ENCODE results near the gene RBM38.

The RBM38 gene

DNA sequence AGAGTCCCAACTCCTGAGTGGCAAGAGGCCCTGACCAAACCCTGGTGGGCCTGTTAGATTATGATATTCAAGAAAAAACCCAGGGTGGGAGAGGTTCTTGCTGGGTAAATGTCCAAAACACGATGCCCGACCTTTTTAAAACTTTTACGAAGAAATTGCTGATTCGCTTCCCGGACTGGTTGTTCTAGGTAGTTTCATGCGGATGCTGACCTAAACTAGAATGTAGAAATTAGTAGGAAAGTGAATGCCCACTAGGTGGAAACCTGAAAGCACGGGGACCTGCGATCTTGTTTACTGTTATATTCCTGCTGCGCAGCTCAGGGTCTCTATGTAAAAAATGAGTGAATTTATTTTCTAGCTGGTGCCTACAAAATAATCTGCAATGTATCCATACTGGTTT, 37.8 kb upstream of the RBM38 start:
- DNase-seq (ENCODE audit: insufficient read length) (no peak), FAIRE-seq (no peak)
- no peak for TF ChIP-seq POLR2A (IDR thresholded peaks at IDR 0.05; ENCODE audit: low read depth, low read length)
- no peak for TF ChIP-seq TAF1 (IDR thresholded peaks at IDR 0.05; ENCODE audit: borderline replicate concordance, low read depth, low read length)
- no peak for TF ChIP-seq POLR2AphosphoS5 (IDR thresholded peaks at IDR 0.05; ENCODE audit: low read depth, low read length)

DNA sequence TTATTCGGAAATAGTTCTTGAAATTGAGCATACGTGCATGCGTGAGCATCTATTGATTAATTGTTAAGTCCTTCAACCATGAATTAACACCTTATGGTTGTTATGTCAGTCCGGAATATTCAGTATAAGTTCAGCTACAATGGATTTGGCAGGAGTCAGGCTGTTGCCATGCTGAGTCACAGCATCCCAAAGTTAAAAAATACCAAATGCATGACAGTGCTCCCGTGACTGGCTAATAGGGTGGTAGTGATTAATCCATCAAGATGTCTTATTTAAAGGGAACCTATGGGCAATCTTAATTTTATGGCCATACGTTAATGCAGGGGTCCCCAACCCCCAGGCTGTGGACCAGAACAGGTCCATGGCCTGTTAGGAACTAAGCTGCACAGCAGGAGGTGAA, 29.7 kb upstream of the RBM38 start:
- FAIRE-seq = no peak

DNA sequence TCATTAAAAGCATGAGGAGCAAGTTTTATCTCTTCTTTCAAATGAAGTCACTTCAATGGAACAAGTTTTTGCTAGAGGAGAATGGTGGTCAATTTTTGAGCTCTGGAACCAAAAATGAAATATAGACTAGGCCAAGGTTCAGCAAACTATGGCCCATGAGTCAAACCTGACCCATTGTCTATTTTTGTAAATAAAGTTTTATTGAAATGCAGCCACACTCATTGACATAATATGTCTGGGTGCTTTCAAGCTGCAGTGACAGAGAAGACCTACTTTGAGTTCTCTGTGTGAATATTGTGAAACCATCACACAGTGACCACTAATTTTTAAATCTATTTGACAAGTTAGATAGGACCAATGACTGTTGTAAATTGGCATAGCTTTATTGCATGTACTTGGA, 26.7 kb upstream of the RBM38 start:
- DNase-seq (ENCODE audit: insufficient read length) = no peak
- FAIRE-seq = no peak
- TF ChIP-seq POLR2AphosphoS5 (IDR thresholded peaks at IDR 0.05; ENCODE audit: low read depth, low read length) (no peak), TAF1 (IDR thresholded peaks at IDR 0.05; ENCODE audit: borderline replicate concordance, low read depth, low read length) (no peak), POLR2A (IDR thresholded peaks at IDR 0.05; ENCODE audit: low read depth, low read length) (no peak)

More for the DNA sequence above, 29.7 kb upstream of the RBM38 start:
- TF ChIP-seq POLR2A (IDR thresholded peaks at IDR 0.05; ENCODE audit: low read depth, low read length) (no peak), TAF1 (IDR thresholded peaks at IDR 0.05; ENCODE audit: borderline replicate concordance, low read depth, low read length) (no peak), POLR2AphosphoS5 (IDR thresholded peaks at IDR 0.05; ENCODE audit: low read depth, low read length) (no peak)
- DNase-seq (ENCODE audit: insufficient read length) = no peak

DNA sequence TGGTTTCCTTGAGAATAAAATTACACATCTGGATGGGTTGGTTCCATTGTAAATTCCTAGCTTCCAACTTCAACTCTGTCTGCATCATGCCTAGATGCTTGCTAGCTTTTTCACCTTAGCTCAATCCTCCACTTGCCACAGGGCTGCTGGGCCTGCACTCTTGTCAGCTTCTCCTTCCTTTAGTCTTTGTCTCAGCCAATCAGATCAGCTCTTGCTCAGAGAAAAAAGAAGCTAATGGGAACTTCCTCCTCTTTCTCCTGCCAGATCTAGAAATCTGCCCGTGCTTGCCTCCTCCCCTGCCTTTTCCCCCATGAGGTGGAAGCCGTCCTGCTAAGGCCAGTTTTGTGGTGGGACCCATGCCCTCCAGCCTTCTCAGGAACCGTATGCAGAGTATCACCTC, 21.6 kb upstream of the RBM38 start:
- TF ChIP-seq POLR2A (IDR thresholded peaks at IDR 0.05; ENCODE audit: low read depth, low read length) (no peak), TAF1 (IDR thresholded peaks at IDR 0.05; ENCODE audit: borderline replicate concordance, low read depth, low read length) (no peak), POLR2AphosphoS5 (IDR thresholded peaks at IDR 0.05; ENCODE audit: low read depth, low read length) (no peak)
- FAIRE-seq (no peak), DNase-seq (ENCODE audit: insufficient read length) (no peak)

DNA sequence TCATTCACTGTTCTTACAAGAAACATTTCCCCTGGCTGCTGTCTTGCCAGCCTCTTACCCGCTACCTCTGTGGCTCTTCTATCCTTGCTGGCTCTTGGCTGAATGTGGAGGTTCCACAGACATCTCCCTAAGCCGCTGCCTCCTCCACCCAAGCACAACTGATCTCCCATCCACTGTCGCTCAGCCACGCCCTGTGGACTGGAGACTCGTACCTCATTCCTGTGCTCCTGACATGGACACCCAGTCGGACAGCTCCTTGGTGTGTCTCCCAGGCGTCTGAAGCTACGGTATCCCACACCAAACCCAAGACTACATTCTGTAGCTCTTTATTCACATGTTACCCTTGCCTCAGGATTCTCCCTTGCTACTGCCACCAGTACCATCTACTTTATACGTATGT, 20.9 kb upstream of the RBM38 start:
- DNase-seq (ENCODE audit: insufficient read length) = no peak
- TF ChIP-seq TAF1 (IDR thresholded peaks at IDR 0.05; ENCODE audit: borderline replicate concordance, low read depth, low read length) = no peak
- no peak for TF ChIP-seq POLR2AphosphoS5 (IDR thresholded peaks at IDR 0.05; ENCODE audit: low read depth, low read length)
- no peak for TF ChIP-seq POLR2A (IDR thresholded peaks at IDR 0.05; ENCODE audit: low read depth, low read length)
- FAIRE-seq = no peak

DNA sequence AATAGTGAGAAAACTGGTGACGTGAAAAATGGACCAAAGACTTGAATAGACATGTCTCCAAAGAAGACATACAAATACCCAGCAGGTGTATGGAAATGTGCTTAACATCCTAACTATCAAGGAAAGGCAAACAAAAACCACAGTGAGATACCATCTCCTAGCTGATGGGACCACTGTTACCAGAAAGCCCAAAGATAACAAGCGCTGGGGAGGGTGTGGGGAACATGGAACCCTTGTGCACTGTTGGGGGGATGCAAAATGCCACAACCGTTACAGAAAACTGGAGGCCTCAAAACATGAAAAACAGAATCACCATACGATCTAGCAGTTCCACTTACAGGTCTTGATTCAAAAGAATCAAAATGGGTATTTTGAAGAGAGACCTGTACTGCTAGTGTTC, 19.8 kb upstream of the RBM38 start:
- DNase-seq (ENCODE audit: insufficient read length) = no peak
- TF ChIP-seq POLR2A (IDR thresholded peaks at IDR 0.05; ENCODE audit: low read depth, low read length) (no peak), TAF1 (IDR thresholded peaks at IDR 0.05; ENCODE audit: borderline replicate concordance, low read depth, low read length) (no peak)
- FAIRE-seq = no peak

DNA sequence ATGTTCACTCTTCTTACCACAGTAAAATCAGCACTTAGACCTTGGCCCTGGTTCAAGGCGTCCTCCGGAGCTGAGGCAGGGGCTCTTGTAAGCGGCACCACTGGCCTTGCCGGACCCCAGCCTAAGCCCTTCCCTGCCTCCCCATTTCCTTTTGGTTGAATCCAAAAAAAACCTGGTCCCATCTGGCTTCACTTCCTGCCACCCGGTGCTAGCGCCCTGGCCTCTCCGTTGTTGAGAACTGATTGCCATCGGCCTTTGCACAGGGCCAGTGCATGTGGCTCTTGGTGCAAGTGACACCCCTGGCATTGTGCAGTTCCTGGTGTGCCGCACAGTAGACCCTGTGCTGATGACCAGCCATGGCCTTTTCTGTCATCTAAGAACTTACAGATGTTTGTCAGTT, 19.0 kb upstream of the RBM38 start:
- DNase-seq (ENCODE audit: insufficient read length) = no peak
- TF ChIP-seq POLR2AphosphoS5 (IDR thresholded peaks at IDR 0.05; ENCODE audit: low read depth, low read length) (no peak), POLR2A (IDR thresholded peaks at IDR 0.05; ENCODE audit: low read depth, low read length) (no peak), TAF1 (IDR thresholded peaks at IDR 0.05; ENCODE audit: borderline replicate concordance, low read depth, low read length) (no peak)
- no peak for FAIRE-seq

DNA sequence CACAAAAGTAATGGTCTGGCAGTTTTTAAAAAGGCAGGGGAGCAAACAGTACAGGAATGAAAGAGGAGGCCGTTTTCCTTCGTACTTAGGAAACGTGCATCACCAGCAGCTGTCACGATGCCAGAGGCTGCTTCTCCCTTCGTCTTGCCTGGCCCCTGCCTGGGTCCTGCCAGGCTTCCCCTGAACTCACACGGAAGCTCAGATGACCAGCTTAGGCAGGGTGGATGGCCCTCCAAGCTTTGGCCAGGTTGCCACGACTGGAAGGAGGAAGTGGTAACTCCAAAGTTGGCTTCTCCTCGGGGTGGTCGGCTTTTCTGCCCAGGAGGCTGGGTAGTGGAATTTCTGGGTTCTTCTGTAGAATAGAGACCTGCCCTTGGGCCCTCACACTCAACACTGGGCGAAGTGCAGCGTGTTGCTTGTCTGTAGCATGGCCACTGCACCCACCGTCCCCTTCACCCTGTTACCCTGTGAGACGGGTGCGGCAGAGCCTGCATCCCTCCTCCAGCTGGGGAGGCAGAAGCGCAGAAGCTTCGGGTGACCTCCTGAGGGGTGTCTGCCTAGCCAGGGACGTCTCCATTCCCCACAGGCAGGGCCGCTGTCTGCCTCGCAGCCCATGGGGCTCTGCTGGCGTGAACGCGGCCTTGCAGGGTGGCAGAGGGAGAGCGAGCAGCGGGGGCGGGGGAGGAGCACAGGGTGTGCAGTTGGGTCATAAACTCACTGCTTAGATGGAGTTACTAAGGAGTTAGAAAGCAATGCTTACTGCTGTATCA, 18.4 kb upstream of the RBM38 start:
- FAIRE-seq = no peak
- no peak for DNase-seq (ENCODE audit: insufficient read length)
- TF ChIP-seq TAF1 (IDR thresholded peaks at IDR 0.05; ENCODE audit: borderline replicate concordance, low read depth, low read length) (no peak), POLR2AphosphoS5 (IDR thresholded peaks at IDR 0.05; ENCODE audit: low read depth, low read length) (0 out of 2 replicates have a peak, but pooled peaks have one; percentile 25), POLR2A (IDR thresholded peaks at IDR 0.05; ENCODE audit: low read depth, low read length) (peak; percentile 35; the same call in 1 of the 2 replicates)

DNA sequence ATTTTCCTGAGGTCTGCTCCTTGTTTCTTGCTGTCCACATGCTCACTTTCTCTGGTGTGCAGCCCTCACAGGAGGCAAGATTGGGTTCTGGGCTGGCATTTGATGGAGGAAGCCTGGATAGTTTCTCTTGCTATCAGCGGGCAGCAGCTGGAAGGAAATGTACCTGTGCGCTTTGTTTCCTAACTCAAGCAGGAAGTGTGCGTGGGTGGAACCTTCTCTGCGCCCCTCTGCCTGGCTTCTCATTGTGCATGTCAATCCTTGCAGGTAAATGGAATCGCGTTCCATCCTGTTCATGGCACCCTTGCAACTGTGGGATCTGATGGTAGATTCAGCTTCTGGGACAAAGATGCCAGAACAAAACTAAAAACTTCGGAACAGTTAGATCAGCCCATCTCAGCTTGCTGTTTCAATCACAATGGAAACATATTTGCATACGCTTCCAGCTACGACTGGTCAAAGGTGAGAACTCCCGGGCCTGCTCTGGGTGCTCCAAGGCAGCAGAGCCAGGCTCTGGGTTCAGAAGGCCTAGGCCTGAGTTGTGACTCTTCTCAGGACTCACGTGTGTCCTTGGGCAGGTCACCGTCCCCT, 16.8 kb upstream of the RBM38 start:
- TF ChIP-seq POLR2A (IDR thresholded peaks at IDR 0.05; ENCODE audit: low read depth, low read length) = no peak
- no peak for TF ChIP-seq POLR2AphosphoS5 (IDR thresholded peaks at IDR 0.05; ENCODE audit: low read depth, low read length)
- TF ChIP-seq TAF1 (IDR thresholded peaks at IDR 0.05; ENCODE audit: borderline replicate concordance, low read depth, low read length) = no peak
- no peak for FAIRE-seq

DNA sequence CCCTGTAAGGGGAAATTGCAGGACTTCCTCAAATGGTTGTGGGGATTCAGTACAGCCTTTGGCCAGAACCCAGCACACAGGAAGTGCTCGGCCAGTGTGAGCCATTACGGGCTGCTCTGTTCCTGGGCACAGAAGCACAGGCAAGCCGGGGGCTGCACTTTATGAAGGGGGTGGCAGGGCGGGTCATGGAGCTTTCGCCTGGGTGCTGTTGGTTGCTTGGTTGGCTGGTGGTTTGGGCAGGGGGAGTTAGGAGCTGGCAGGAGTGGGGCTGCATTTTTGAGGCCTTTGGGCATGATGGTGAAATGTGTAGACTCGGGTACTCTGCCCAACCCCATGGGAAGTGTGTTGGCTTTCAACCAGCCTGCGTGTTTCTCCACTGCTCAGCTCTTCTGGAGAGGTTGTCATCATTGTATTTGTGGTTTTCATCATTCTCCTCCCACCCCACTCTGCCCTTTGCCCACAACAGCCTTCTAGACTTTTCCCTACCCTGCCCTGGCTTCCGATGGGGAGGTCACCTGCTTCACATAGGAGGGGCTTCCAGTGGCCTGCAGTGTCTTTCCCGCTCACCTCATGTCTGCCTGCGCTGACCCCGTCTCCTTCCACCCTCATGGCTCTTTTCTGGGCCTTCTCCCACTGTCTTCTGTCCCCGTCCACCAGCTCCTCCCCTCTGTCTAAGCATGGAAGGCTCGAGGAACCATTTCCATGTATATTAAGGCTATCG, 16.1 kb upstream of the RBM38 start:
- no peak for FAIRE-seq
- no peak for TF ChIP-seq POLR2A (IDR thresholded peaks at IDR 0.05; ENCODE audit: low read depth, low read length)
- TF ChIP-seq POLR2AphosphoS5 (IDR thresholded peaks at IDR 0.05; ENCODE audit: low read depth, low read length) = no peak
- no peak for TF ChIP-seq TAF1 (IDR thresholded peaks at IDR 0.05; ENCODE audit: borderline replicate concordance, low read depth, low read length)
- DNase-seq (ENCODE audit: insufficient read length) = no peak

More for the DNA sequence above, 16.8 kb upstream of the RBM38 start:
- no peak for DNase-seq (ENCODE audit: insufficient read length)

DNA sequence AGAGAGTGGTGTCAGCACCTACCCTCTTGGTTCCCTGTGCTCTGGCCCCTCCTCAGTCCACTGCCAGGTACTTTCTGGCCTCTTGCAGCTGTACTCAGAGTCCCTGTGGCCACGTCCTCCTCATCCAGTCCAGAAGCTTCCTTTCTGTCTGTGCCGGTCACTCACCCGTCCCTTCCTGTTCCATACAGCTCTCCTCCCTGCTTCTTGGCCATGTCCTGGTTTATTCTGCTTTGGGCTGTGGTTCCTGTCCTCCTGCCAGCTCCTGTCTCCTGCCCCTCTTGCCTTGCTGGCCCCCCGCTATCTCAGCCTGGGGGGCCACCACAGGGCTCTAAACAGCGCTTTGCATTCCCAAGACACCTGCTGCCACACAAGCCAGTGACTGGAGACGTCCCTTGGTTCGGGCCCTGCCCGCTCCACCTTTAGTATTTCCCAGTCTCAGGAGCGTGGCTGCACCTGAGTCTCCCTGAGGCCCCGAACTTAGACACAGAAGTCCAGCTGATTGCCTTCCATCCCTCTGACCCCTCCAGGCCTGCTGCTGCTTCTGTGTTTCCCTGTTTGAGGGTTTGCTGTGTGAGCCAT, 15.5 kb upstream of the RBM38 start:
- DNase-seq (ENCODE audit: insufficient read length) (no peak), FAIRE-seq (no peak)
- TF ChIP-seq POLR2AphosphoS5 (IDR thresholded peaks at IDR 0.05; ENCODE audit: low read depth, low read length) (no peak), POLR2A (IDR thresholded peaks at IDR 0.05; ENCODE audit: low read depth, low read length) (no peak), TAF1 (IDR thresholded peaks at IDR 0.05; ENCODE audit: borderline replicate concordance, low read depth, low read length) (no peak)

Data from GM12892 (cell line).